AG04450 (cell line): ENCODE measurements around the gene STARD7. TPM values are rescaled to one million over a fixed set of nuclear protein-coding genes. Genes with fewer than 3 reads are reported as not detected.
"Not testable (repeated sequence)": the region's sequence is repeated elsewhere in the genome, so short reads cannot be mapped to it uniquely, and the experiment has no call there.

Source experiments
- CTCF ChIA-PET: fragments of 300-600, 350-600 bp; formaldehyde crosslinking; extraction: SDS; loops from one replicate; lab custom pipeline; 2022; ENCODE audit warnings: antibody characterized with exemption, inconsistent platforms; lab: Charles Lee
- POLR2A ChIA-PET: fragments of 350-600 bp; formaldehyde crosslinking; extraction: SDS; loops from one replicate; lab custom pipeline; 2021; ENCODE audit warnings: antibody characterized with exemption, inconsistent platforms; lab: Yijun Ruan, JAX
- DNase-seq: peaks from one replicate; pipeline ENCODE4 v3.0.0-alpha.2; 2011; ENCODE audit warnings: low read depth, low spot score
- H3K27ac ChIP-seq: one replicate; pipeline ENCODE4 v1.5.1; 2012; ENCODE audit warnings: low read depth, low read length, control low read depth
- H3K27me3 ChIP-seq: one replicate; pipeline ENCODE4 v1.6.0; 2012; ENCODE audit warnings: low read length; ENCODE audit not compliant: control insufficient read depth, insufficient read depth
- H3K4me3 ChIP-seq: 2 replicates; pipeline ENCODE4 v1.5.1; 2011; ENCODE audit warnings: mild to moderate bottlenecking, low read depth, low read length, control low read depth
- H3K9me3 ChIP-seq: 2 replicates; pipeline ENCODE4 v1.5.1; 2012; ENCODE audit warnings: low read length; ENCODE audit not compliant: control insufficient read depth, insufficient read depth
- CTCF ChIP-seq: IDR thresholded peaks from 2 replicates; pipeline ENCODE4 v1.5.1; 2011; ENCODE audit warnings: low read depth, low read length, control low read depth, inconsistent platforms
- polyA minus RNA-seq: library from RNA; depleted of rRNA, polyadenylated mRNA; stranded (reverse); fragments of >200 nt; gene quantifications from 2 replicates; pipeline ENCODE4 v1.2.3, GENCODE V29; 2011; rRNA and poly(A)+ RNA removed
- polyA plus RNA-seq: library from polyadenylated mRNA; depleted of rRNA; stranded (reverse); fragments of >200 nt; gene quantifications from 2 replicates; pipeline ENCODE4 v1.2.3, GENCODE V29; 2011; rRNA removed

Gene STARD7
- polyA plus RNA-seq = 84.2 and 106 TPM in 2 replicates
- 63.6 and 77.1 TPM in 2 replicates for polyA minus RNA-seq

GRCh38 chr2:96208143-96209010, at the start of gene STARD7:
Gene STARD7 (minus strand): TSS chr2:96208827. CDS start chr2:96208434, 393 bp downstream.
- no peaks in the 10 kb centered on the region for H3K27me3 ChIP-seq
- peak within 1 kb of the TSS; percentile 88 for H3K4me3 ChIP-seq
- ChIA-PET CTCF (interaction anchor here (0.6 to 2.5 kb wide), 3 partner anchors 34 to 185 kb away, joined by 4 to 7 read pairs (median 4); no protein-coding TSS in a partner anchor), POLR2A (interaction anchor here (0.8 to 2.2 kb wide), 12 partner anchors 9 to 186 kb away, joined by 3 to 18 read pairs (median 4); partner anchors contain the start of genes CIAO1 and NCAPH)
- DNase-seq = peak; percentile 94
- H3K27ac ChIP-seq = peak within 1 kb of the TSS; percentile 87
- no peaks in the 10 kb centered on the region; the same call in 1 of the 2 replicates for H3K9me3 ChIP-seq
- TF ChIP-seq CTCF = no peak

- DNase-seq, POLR2A ChIA-PET, CTCF ChIA-PET, H3K4me3 ChIP-seq, H3K27ac ChIP-seq, H3K27me3 ChIP-seq, H3K9me3 ChIP-seq: not testable (repeated sequence)
Measured at GRCh38 chr2:96257744-96258143, 49.1 kb upstream of the STARD7 start.

GRCh38 chr2:96256611-96257113, 48.0 kb upstream of the STARD7 start:
- CTCF ChIA-PET = no interaction called here

GRCh38 chr2:96254571-96254970, 45.9 kb upstream of the STARD7 start:
- Histone ChIP-seq H3K27me3 (no peaks in the 10 kb centered on the region), H3K9me3 (no peaks in the 10 kb centered on the region), H3K27ac (no peak overlapping the region), H3K4me3 (no peak overlapping the region)
- no peak for TF ChIP-seq CTCF
- DNase-seq = no peak
- POLR2A ChIA-PET = interaction anchor here (1.2 kb wide), 1 partner anchor 46 kb away, joined by 3 read pairs; no protein-coding TSS in a partner anchor
- CTCF ChIA-PET = no interaction called here

More at GRCh38 chr2:96256611-96257113, 48.0 kb upstream of the STARD7 start:
- DNase-seq = no peak
- no peaks in the 10 kb centered on the region for H3K27me3 ChIP-seq
- H3K9me3 ChIP-seq = no peaks in the 10 kb centered on the region
- TF ChIP-seq CTCF = no peak
- POLR2A ChIA-PET = no interaction called here
- no peak overlapping the region for H3K27ac ChIP-seq
- no peak overlapping the region for H3K4me3 ChIP-seq

- DNase-seq = no peak
- CTCF ChIA-PET = no interaction called here
- POLR2A ChIA-PET = no interaction called here
- TF ChIP-seq CTCF = no peak
- H3K4me3 ChIP-seq = no peak overlapping the region
- H3K9me3 ChIP-seq = no peaks in the 10 kb centered on the region
- no peaks in the 10 kb centered on the region for H3K27me3 ChIP-seq
- no peak overlapping the region for H3K27ac ChIP-seq
Measured at GRCh38 chr2:96253006-96253405, 44.4 kb upstream of the STARD7 start.
